BJ (cell line): ENCODE measurements around the gene MYOC. TPM values are rescaled to one million over a fixed set of nuclear protein-coding genes. Genes with fewer than 3 reads are reported as not detected.

ENCODE experiments used
- CTCF ChIA-PET: fragments of 350-600 bp; formaldehyde crosslinking; extraction: SDS; loops from one replicate; lab custom pipeline; 2021; ENCODE audit warnings: antibody characterized with exemption, inconsistent platforms; lab: Yijun Ruan, JAX
- POLR2A ChIA-PET: fragments of 300-600 bp; sonication (Branson Sonifier 250); formaldehyde crosslinking; extraction: SDS; loops from one replicate; lab custom pipeline; 2021; ENCODE audit warnings: antibody characterized with exemption; lab: Charles Lee
- DNase-seq: peaks from one replicate; pipeline ENCODE4 v3.0.0-alpha.2; 2011; ENCODE audit warnings: low read depth
- H3K27me3 ChIP-seq: 2 replicates; pipeline ENCODE4 v1.6.0; 2011; ENCODE audit warnings: low read length; ENCODE audit not compliant: control insufficient read depth, insufficient read depth
- H3K36me3 ChIP-seq: 2 replicates; pipeline ENCODE4 v1.5.1; 2011; ENCODE audit warnings: low read length; ENCODE audit not compliant: control insufficient read depth, insufficient read depth
- H3K4me3 ChIP-seq: 2 replicates; pipeline ENCODE4 v1.5.1; 2011; ENCODE audit warnings: low read depth, mild to moderate bottlenecking, control low read depth, low read length
- CTCF ChIP-seq: IDR thresholded peaks from 2 replicates; pipeline ENCODE4 v1.5.1; 2011; ENCODE audit warnings: low read depth, mild to moderate bottlenecking, control low read depth, inconsistent platforms, low read length, moderate library complexity; ENCODE audit not compliant: insufficient read depth
- polyA plus RNA-seq: library from polyadenylated mRNA; depleted of rRNA; stranded (reverse); fragments of >200 nt; gene quantifications from 2 replicates; pipeline ENCODE4 v1.2.3, GENCODE V29; 2011

MYOC gene
- polyA plus RNA-seq, 1 experiment: 0.05 TPM

GRCh38 chr1:171655746-171656116, 3.2 kb upstream of the MYOC start:
- CTCF ChIA-PET: interaction anchor here (0.7 to 6.2 kb wide), 9 partner anchors 8 to 330 kb away, joined by 3 to 49 read pairs (median 5); no protein-coding TSS in a partner anchor
- Histone ChIP-seq H3K36me3 (no peaks in the 10 kb centered on the region), H3K27me3 (no peaks in the 10 kb centered on the region), H3K4me3 (no peak overlapping the region)
- TF ChIP-seq CTCF: no peak
- POLR2A ChIA-PET: no interaction called here
- no peak for DNase-seq

- H3K36me3 ChIP-seq: no peaks in the 10 kb centered on the region
- ChIA-PET POLR2A (interaction anchor here (0.6 to 1.2 kb wide), 2 partner anchors 9 to 58 kb away, joined by 3 read pairs; no protein-coding TSS in a partner anchor), CTCF (interaction anchor here (0.7 to 6.2 kb wide), 12 partner anchors 9 to 330 kb away, joined by 3 to 49 read pairs (median 4); no protein-coding TSS in a partner anchor)
- no peak overlapping the region for H3K4me3 ChIP-seq
- no peaks in the 10 kb centered on the region for H3K27me3 ChIP-seq
- TF ChIP-seq CTCF: peak; percentile 74
- DNase-seq: no peak
Observed at GRCh38 chr1:171654942-171655745, 2.7 kb upstream of the MYOC start.

- ChIA-PET POLR2A (interaction anchor here (0.6 to 1.2 kb wide), 2 partner anchors 8 to 59 kb away, joined by 3 read pairs; no protein-coding TSS in a partner anchor), CTCF (interaction anchor here (0.8 to 6.2 kb wide), 8 partner anchors 9 to 331 kb away, joined by 3 to 49 read pairs (median 6); no protein-coding TSS in a partner anchor)
- H3K36me3 ChIP-seq: no peaks in the 10 kb centered on the region
- no peak overlapping the region for H3K4me3 ChIP-seq
- no peak for TF ChIP-seq CTCF
- DNase-seq: no peak
- no peaks in the 10 kb centered on the region for H3K27me3 ChIP-seq
Observed at GRCh38 chr1:171654201-171654941, 1.9 kb upstream of the MYOC start.

- TF ChIP-seq CTCF: no peak
- Histone ChIP-seq H3K36me3 (no peaks in the 10 kb centered on the region), H3K27me3 (no peaks in the 10 kb centered on the region), H3K4me3 (no peak overlapping the region)
- ChIA-PET POLR2A (no interaction called here), CTCF (interaction anchor here (1.6 to 6.2 kb wide), 4 partner anchors 9 to 332 kb away, joined by 4 to 49 read pairs (median 12); no protein-coding TSS in a partner anchor)
- DNase-seq: no peak
Observed at GRCh38 chr1:171653796-171654195, 1.3 kb upstream of the MYOC start.

GRCh38 chr1:171646249-171646560, 6.3 kb downstream of the MYOC start:
- ChIA-PET CTCF (interaction anchor here (1.1 to 5.7 kb wide), 12 partner anchors 10 to 339 kb away, joined by 3 to 118 read pairs (median 16); partner anchors contain the start of gene METTL13), POLR2A (interaction anchor here (0.6 to 1.1 kb wide), 2 partner anchors 9 to 95 kb away, joined by 3 read pairs; no protein-coding TSS in a partner anchor)
- Histone ChIP-seq H3K27me3 (no peaks in the 10 kb centered on the region; the same call in 1 of the 2 replicates), H3K36me3 (no peaks in the 10 kb centered on the region), H3K4me3 (no peak overlapping the region)
- DNase-seq: no peak
- no peak for TF ChIP-seq CTCF
